HFF-Myc (cell line): Measurements from ENCODE around the gene FANCC.

Experiments used
- DNase-seq: peaks from one replicate; pipeline ENCODE4 v3.0.0-alpha.2; 2011; ENCODE audit warnings: low read depth; ENCODE audit errors: extremely low read depth
- H3K4me3 ChIP-seq: replicated peaks from 2 replicates; pipeline ENCODE4 v1.5.1; 2011; ENCODE audit warnings: low read depth, mild to moderate bottlenecking, control low read depth, low read length
- CTCF ChIP-seq: IDR thresholded peaks from 2 replicates; pipeline ENCODE4 v1.5.1; 2012; ENCODE audit warnings: mild to moderate bottlenecking, low read depth, low read length, control low read depth; ENCODE audit errors: missing control alignments

FANCC gene

GRCh38 chr9:95058795-95059386, 258.6 kb downstream of the FANCC start:
- TF ChIP-seq CTCF: no peak
- DNase-seq: no peak

GRCh38 chr9:95058121-95058785, 259.3 kb downstream of the FANCC start:
- TF ChIP-seq CTCF: no peak
- DNase-seq: no peak
- H3K4me3 ChIP-seq: no peak overlapping the region

More at GRCh38 chr9:95058795-95059386, 258.6 kb downstream of the FANCC start:
- no peak overlapping the region for H3K4me3 ChIP-seq

GRCh38 chr9:95057101-95057500, 260.4 kb downstream of the FANCC start:
- no peak for DNase-seq
- TF ChIP-seq CTCF: no peak
- H3K4me3 ChIP-seq: peak overlapping the region; percentile 11; the same call in 1 of the 2 replicates

- TF ChIP-seq CTCF: no peak
- H3K4me3 ChIP-seq: peak overlapping the region; percentile 10
- no peak for DNase-seq
Observed at GRCh38 chr9:95055851-95056551, 261.5 kb downstream of the FANCC start.

- TF ChIP-seq CTCF: no peak
- peak overlapping the region; percentile 10 for H3K4me3 ChIP-seq
- no peak for DNase-seq
Observed at GRCh38 chr9:95055334-95055850, 262.1 kb downstream of the FANCC start.

GRCh38 chr9:95053611-95054570, 263.6 kb downstream of the FANCC start:
- DNase-seq: no peak
- H3K4me3 ChIP-seq: no peak overlapping the region
- no peak for TF ChIP-seq CTCF
